Fibroblast of the aortic adventitia (primary cell): ENCODE measurements around the gene KMT2B. TPM values are rescaled to one million over a fixed set of nuclear protein-coding genes. Genes with fewer than 3 reads are reported as not detected.
"Not testable (repeated sequence)": the region's sequence is repeated elsewhere in the genome, so short reads cannot be mapped to it uniquely, and the experiment has no call there.

ENCODE experiments used
- DNase-seq: peaks from one replicate; pipeline ENCODE4 v3.0.0-alpha.2; 2010; ENCODE audit warnings: low read depth
- H3K4me3 ChIP-seq: 2 replicates; pipeline ENCODE4 v1.5.1; 2011; ENCODE audit warnings: low read depth, mild to moderate bottlenecking, control low read depth, low read length, moderate library complexity
- CTCF ChIP-seq: IDR thresholded peaks from 2 replicates; pipeline ENCODE4 v1.5.1; 2011; ENCODE audit warnings: mild to moderate bottlenecking, low read length, control low read depth, inconsistent platforms; ENCODE audit not compliant: insufficient read depth
- total RNA-seq: library from RNA; depleted of rRNA; stranded (reverse); fragments of >200 nt; gene quantifications from 2 replicates; pipeline ENCODE4 v1.2.3, GENCODE V29; 2012; ENCODE audit warnings: low replicate concordance

The KMT2B gene
- total RNA-seq, 1 donor = 6.8 TPM

GRCh38 chr19:35720648-35721047, 2.8 kb downstream of the KMT2B start:
- H3K4me3 ChIP-seq = no peak overlapping the region
- DNase-seq = no peak
- no peak for TF ChIP-seq CTCF

GRCh38 chr19:35721374-35721773, 3.6 kb downstream of the KMT2B start:
- no peak for TF ChIP-seq CTCF
- DNase-seq = no peak
- no peak overlapping the region for H3K4me3 ChIP-seq

- no peak for DNase-seq
- no peak for TF ChIP-seq CTCF
- no peak overlapping the region for H3K4me3 ChIP-seq
These were observed 4.7 kb downstream of the KMT2B start for GRCh38 chr19:35722461-35722860.

GRCh38 chr19:35722897-35723296, 5.1 kb downstream of the KMT2B start:
- no peak overlapping the region for H3K4me3 ChIP-seq
- DNase-seq = no peak
- no peak for TF ChIP-seq CTCF

- H3K4me3 ChIP-seq = no peak overlapping the region
- no peak for DNase-seq
- no peak for TF ChIP-seq CTCF
These were observed 5.9 kb downstream of the KMT2B start for GRCh38 chr19:35723671-35724070.

GRCh38 chr19:35724132-35724531, 6.3 kb downstream of the KMT2B start:
- DNase-seq, H3K4me3 ChIP-seq: not testable (repeated sequence)

- H3K4me3 ChIP-seq = no peak overlapping the region
- DNase-seq = no peak
- no peak for TF ChIP-seq CTCF
These were observed 6.8 kb downstream of the KMT2B start for GRCh38 chr19:35724560-35724959.
